Endothelial cell of umbilical vein (primary cell): ENCODE measurements around the gene MEP1B.

ENCODE experiments used
- EZH2 ChIP-seq: IDR thresholded peaks from 2 replicates; pipeline ENCODE4 v1.6.1; 2012; ENCODE audit warnings: borderline replicate concordance, low read depth, mild to moderate bottlenecking, moderate library complexity, low read length, inconsistent platforms; ENCODE audit not compliant: severe bottlenecking
- GATA2 ChIP-seq: IDR thresholded peaks from 2 replicates; pipeline ENCODE4 v1.7.0; 2011; ENCODE audit warnings: low read depth, mild to moderate bottlenecking, moderate library complexity, mixed read lengths, low read length; ENCODE audit not compliant: insufficient read length, insufficient read depth
- JUN ChIP-seq: IDR thresholded peaks from 2 replicates; pipeline ENCODE4 v1.6.1; 2011; ENCODE audit warnings: borderline replicate concordance, low read depth; ENCODE audit not compliant: insufficient read length, insufficient read depth
- MYC ChIP-seq: IDR thresholded peaks from one replicate; pipeline ENCODE4 v1.6.1; 2011; ENCODE audit warnings: mild to moderate bottlenecking, low read depth, low read length
- POLR2A ChIP-seq: IDR thresholded peaks from 2 replicates; pipeline ENCODE4 v1.6.1; 2012; ENCODE audit warnings: low read depth, mild to moderate bottlenecking, control low read depth, low read length
- POLR2AphosphoS5 ChIP-seq: IDR thresholded peaks from 2 replicates; pipeline ENCODE4 v1.6.1; 2012; ENCODE audit warnings: low read depth, mild to moderate bottlenecking, control low read depth, low read length, moderate library complexity; ENCODE audit not compliant: insufficient read depth
- TF ChIP-seq, protein P1 (sequence below), 2 donors: IDR thresholded peaks; 1 replicate in 1 of 2; 2 replicates in 1 of 2; pipeline ENCODE4 v1.5.1; 2011; ENCODE audit warnings: low read length in 2 of 2, mild to moderate bottlenecking in 2 of 2, moderate library complexity in 2 of 2, control low read depth in 1 of 2, inconsistent platforms in 1 of 2, low read depth in 1 of 2; ENCODE audit not compliant: insufficient read depth in 1 of 2; ENCODE audit errors: extremely low read depth in 1 of 2
- TF ChIP-seq, protein P2 (sequence below): IDR thresholded peaks from 2 replicates; pipeline ENCODE4 v1.6.1; 2011; ENCODE audit not compliant: insufficient read depth, insufficient read length

DNA sequence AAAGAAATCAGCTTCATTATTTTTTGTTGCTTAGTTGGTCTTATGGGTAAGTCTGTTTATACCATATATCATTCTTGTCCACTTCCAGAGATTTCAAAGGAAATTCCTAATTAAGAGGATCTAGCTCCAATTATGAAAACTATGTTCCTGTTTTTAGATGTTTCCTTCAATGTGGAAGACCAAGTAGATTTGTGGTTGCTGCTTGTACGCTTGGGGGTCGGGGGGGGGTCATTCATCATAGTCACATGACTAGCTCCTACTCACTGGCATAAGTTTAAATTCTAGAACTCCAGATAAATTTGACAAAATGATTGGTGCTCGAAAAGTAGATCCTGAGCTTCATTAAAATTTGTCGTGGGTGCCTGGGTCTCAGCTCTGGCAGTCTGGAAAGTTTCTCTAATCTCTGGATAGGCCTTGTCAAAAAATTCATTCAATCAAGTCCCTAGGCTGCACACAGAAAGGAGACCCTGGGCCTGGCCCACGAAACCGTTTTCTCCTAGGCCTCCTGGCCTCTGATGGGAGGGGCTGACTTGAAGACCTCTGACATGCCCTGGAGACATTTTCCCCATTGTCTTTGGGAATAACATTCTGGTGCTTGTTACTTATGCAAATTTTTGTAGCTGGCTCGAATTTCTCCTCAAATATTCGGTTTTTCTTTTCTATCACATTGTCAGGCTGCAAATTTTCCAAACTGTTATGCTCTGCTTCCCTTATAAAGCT lies 62.5 kb downstream of the MEP1B start:
- TF ChIP-seq, protein P1, sequence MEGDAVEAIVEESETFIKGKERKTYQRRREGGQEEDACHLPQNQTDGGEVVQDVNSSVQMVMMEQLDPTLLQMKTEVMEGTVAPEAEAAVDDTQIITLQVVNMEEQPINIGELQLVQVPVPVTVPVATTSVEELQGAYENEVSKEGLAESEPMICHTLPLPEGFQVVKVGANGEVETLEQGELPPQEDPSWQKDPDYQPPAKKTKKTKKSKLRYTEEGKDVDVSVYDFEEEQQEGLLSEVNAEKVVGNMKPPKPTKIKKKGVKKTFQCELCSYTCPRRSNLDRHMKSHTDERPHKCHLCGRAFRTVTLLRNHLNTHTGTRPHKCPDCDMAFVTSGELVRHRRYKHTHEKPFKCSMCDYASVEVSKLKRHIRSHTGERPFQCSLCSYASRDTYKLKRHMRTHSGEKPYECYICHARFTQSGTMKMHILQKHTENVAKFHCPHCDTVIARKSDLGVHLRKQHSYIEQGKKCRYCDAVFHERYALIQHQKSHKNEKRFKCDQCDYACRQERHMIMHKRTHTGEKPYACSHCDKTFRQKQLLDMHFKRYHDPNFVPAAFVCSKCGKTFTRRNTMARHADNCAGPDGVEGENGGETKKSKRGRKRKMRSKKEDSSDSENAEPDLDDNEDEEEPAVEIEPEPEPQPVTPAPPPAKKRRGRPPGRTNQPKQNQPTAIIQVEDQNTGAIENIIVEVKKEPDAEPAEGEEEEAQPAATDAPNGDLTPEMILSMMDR (IDR thresholded peaks at IDR 0.05; ENCODE audit: extremely low read depth in 1 of 2, insufficient read depth in 1 of 2, low read depth in 1 of 2, low read length in 2 of 2) = no peak
- TF ChIP-seq POLR2AphosphoS5 (no peak), JUN (no peak), POLR2A (no peak), EZH2 (no peak), MYC (no peak), GATA2 (no peak)
- TF ChIP-seq, protein P2, sequence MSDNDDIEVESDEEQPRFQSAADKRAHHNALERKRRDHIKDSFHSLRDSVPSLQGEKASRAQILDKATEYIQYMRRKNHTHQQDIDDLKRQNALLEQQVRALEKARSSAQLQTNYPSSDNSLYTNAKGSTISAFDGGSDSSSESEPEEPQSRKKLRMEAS = no peak
